Mesendoderm (in vitro differentiated cells): ENCODE measurements around the gene GAB2.

ENCODE experiments used
- DNase-seq: peaks from one replicate; pipeline ENCODE4 v3.0.0; 2013
- H2AK5ac ChIP-seq: 2 replicates; pipeline ENCODE4 v1.6.1; 2013; ENCODE audit warnings: low read length, inconsistent platforms
- H2BK120ac ChIP-seq: 2 replicates; pipeline ENCODE4 v1.6.1; 2013; ENCODE audit warnings: low read depth, mild to moderate bottlenecking, low read length, moderate library complexity, mixed read lengths
- H2BK15ac ChIP-seq: replicated peaks from 2 replicates; pipeline ENCODE4 v1.6.1; 2013; ENCODE audit warnings: low read depth, mild to moderate bottlenecking, moderate library complexity
- H2BK5ac ChIP-seq: 2 replicates; pipeline ENCODE4 v1.6.1; 2013; ENCODE audit warnings: low read length, inconsistent platforms
- H3K18ac ChIP-seq: 2 replicates; pipeline ENCODE4 v1.6.1; 2013; ENCODE audit warnings: mild to moderate bottlenecking, low read length, mixed read lengths
- H3K23ac ChIP-seq: one replicate; pipeline ENCODE4 v1.6.1; 2013; ENCODE audit warnings: low read length
- H3K27ac ChIP-seq: 2 replicates; pipeline ENCODE4 v1.5.1; 2013; ENCODE audit warnings: low read depth, mild to moderate bottlenecking, inconsistent platforms, low read length, moderate library complexity
- H3K27me3 ChIP-seq: 2 replicates; pipeline ENCODE4 v1.6.1; 2013; ENCODE audit warnings: low read length, control low read depth, mild to moderate bottlenecking, inconsistent platforms; ENCODE audit not compliant: insufficient read depth, poor library complexity
- H3K36me3 ChIP-seq: 2 replicates; pipeline ENCODE4 v1.6.1; 2013; ENCODE audit warnings: low read length, inconsistent platforms; ENCODE audit not compliant: control insufficient read depth, insufficient read depth
- H3K4ac ChIP-seq: one replicate; pipeline ENCODE4 v1.6.1; 2013; ENCODE audit warnings: low read depth, mild to moderate bottlenecking, low read length, moderate library complexity
- H3K4me1 ChIP-seq: 2 replicates; pipeline ENCODE4 v1.6.1; 2013; ENCODE audit warnings: low read depth, low read length, inconsistent platforms; ENCODE audit not compliant: control insufficient read depth
- H3K4me2 ChIP-seq: 2 replicates; pipeline ENCODE4 v1.6.1; 2013; ENCODE audit warnings: low read length
- H3K4me3 ChIP-seq: 2 replicates; pipeline ENCODE4 v1.5.1; 2013; ENCODE audit warnings: mild to moderate bottlenecking, low read length
- H3K56ac ChIP-seq: one replicate; pipeline ENCODE4 v1.6.1; 2013; ENCODE audit warnings: low read length
- H3K79me1 ChIP-seq: 2 replicates; pipeline ENCODE4 v1.6.1; 2013; ENCODE audit warnings: low read length, inconsistent platforms
- H3K79me2 ChIP-seq: 2 replicates; pipeline ENCODE4 v1.6.1; 2013; ENCODE audit warnings: mild to moderate bottlenecking, low read length; ENCODE audit not compliant: control insufficient read depth, insufficient read depth
- H3K9ac ChIP-seq: 2 replicates; pipeline ENCODE4 v1.6.1; 2013; ENCODE audit warnings: low read length, inconsistent platforms
- H4K5ac ChIP-seq: one replicate; pipeline ENCODE4 v1.6.1; 2013; ENCODE audit warnings: low read length
- H4K8ac ChIP-seq: one replicate; pipeline ENCODE4 v1.6.1; 2013; ENCODE audit warnings: low read depth, mild to moderate bottlenecking, control low read depth, low read length, moderate library complexity
- WGBS: extraction: QIAGEN DNeasy Blood & Tissue Kit; methylation state at CpG from one replicate; pipeline ENCODE4 v1.1.7; 2013; ENCODE audit warnings: low lambda C conversion rate, missing lambda C conversion rate; ENCODE audit not compliant: insufficient coverage; ENCODE audit errors: extremely low coverage; 5-methylcytosine and 5-hydroxymethylcytosine counted together

GAB2 gene

DNA sequence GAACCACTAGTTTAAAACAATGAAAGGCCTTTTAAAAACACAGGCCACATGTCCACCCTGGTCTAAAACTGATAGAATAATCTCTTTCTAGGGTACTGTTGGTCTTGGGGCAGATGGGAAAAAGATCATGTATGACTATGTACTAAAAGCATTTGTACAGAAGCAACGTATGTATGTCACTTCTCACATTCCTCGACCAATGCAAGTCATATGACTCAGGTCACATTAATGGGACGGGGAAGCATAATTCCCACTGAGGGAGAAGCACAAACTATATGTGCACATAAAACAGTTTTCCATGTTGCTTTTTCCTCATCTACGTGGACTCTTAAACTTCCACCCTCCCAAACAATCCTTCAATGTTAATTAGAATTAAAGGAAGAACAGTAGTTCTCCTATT is 32.2 kb upstream of the GAB2 start:
- DNase-seq = no peak
- no peak overlapping the region for H4K5ac ChIP-seq
- no peak overlapping the region for H3K27ac ChIP-seq
- no CpG with 5 or more reads among the region's 4 CpGs for WGBS
- H2AK5ac ChIP-seq = no peak overlapping the region
- no peak overlapping the region for H3K23ac ChIP-seq
- no peaks in the 10 kb centered on the region for H3K36me3 ChIP-seq
- H4K8ac ChIP-seq = no peak overlapping the region
- no peaks in the 10 kb centered on the region for H3K79me1 ChIP-seq
- no peak overlapping the region for H3K56ac ChIP-seq
- H3K27me3 ChIP-seq = no peaks in the 10 kb centered on the region
- no peak overlapping the region for H3K4ac ChIP-seq
- H3K9ac ChIP-seq = no peak overlapping the region
- no peaks in the 10 kb centered on the region for H3K79me2 ChIP-seq
- H3K18ac ChIP-seq = no peak overlapping the region
- H3K4me2 ChIP-seq = no peak overlapping the region
- no peak overlapping the region for H3K4me3 ChIP-seq
- no peak overlapping the region for H2BK15ac ChIP-seq
- H2BK5ac ChIP-seq = no peak overlapping the region
- H2BK120ac ChIP-seq = no peak overlapping the region
- no peaks in the 10 kb centered on the region for H3K4me1 ChIP-seq

DNA sequence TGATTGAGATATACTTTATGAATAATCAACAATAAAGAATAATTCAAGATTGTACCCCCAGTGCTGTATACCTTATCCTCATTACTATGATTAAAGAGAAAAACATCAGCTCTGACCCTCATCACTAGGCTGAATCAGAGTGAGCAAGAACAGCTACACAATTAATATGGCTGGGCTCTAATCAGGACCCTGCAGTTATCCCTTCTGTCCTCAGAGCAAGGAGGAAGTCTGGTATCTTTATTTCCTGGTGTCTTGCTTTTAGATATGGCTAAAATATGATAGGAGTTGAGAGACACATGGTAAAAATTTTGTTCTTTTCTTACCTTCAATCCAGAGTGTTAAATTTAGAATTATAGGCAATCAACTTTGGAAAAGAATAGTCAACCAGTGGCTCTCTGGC is 28.6 kb upstream of the GAB2 start:
- no peaks in the 10 kb centered on the region for H3K36me3 ChIP-seq
- H3K79me2 ChIP-seq = no peaks in the 10 kb centered on the region
- H3K27ac ChIP-seq = no peak overlapping the region
- H2AK5ac ChIP-seq = no peak overlapping the region
- H3K9ac ChIP-seq = no peak overlapping the region
- H3K4me1 ChIP-seq = no peaks in the 10 kb centered on the region
- H3K18ac ChIP-seq = no peak overlapping the region
- H2BK120ac ChIP-seq = no peak overlapping the region
- H3K4me3 ChIP-seq = no peak overlapping the region
- H3K79me1 ChIP-seq = no peaks in the 10 kb centered on the region
- H2BK5ac ChIP-seq = no peak overlapping the region
- H4K5ac ChIP-seq = no peak overlapping the region
- H4K8ac ChIP-seq = no peak overlapping the region
- DNase-seq = no peak
- no peak overlapping the region for H3K56ac ChIP-seq
- no peak overlapping the region for H3K4me2 ChIP-seq
- H3K4ac ChIP-seq = no peak overlapping the region
- H3K23ac ChIP-seq = no peak overlapping the region
- H2BK15ac ChIP-seq = no peak overlapping the region
- no peaks in the 10 kb centered on the region for H3K27me3 ChIP-seq

DNA sequence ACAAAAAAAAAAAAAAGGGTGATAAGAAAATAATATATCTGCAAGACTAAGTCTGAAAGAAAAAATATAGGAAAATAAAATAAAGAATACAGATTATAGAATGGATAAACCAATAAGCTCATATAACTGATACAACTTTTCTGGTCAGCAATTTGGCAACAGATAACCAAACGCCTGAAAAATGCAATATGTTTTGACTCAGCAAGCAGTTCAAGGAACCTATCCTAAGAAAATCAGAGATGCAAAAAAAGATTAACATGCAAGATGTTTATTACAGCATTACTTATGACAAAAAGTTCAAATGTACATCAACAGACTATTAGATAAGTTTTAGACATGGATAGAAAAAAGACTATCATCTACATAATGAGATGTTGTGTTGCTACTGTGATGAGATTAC is 27.1 kb upstream of the GAB2 start:
- WGBS = no CpG with 5 or more reads among the region's 1 CpG
- DNase-seq = no peak
- H3K56ac ChIP-seq = no peak overlapping the region
- H2BK5ac ChIP-seq = no peak overlapping the region
- no peaks in the 10 kb centered on the region for H3K4me1 ChIP-seq
- H4K5ac ChIP-seq = no peak overlapping the region
- H3K4ac ChIP-seq = no peak overlapping the region
- H2BK15ac ChIP-seq = no peak overlapping the region
- no peaks in the 10 kb centered on the region for H3K27me3 ChIP-seq
- no peak overlapping the region for H3K9ac ChIP-seq
- H2BK120ac ChIP-seq = no peak overlapping the region
- no peak overlapping the region for H2AK5ac ChIP-seq
- H3K4me3 ChIP-seq = no peak overlapping the region
- no peak overlapping the region for H3K4me2 ChIP-seq
- no peak overlapping the region for H3K27ac ChIP-seq
- no peaks in the 10 kb centered on the region for H3K36me3 ChIP-seq
- H4K8ac ChIP-seq = no peak overlapping the region
- no peak overlapping the region for H3K23ac ChIP-seq
- no peaks in the 10 kb centered on the region for H3K79me2 ChIP-seq
- no peaks in the 10 kb centered on the region for H3K79me1 ChIP-seq
- H3K18ac ChIP-seq = no peak overlapping the region

DNA sequence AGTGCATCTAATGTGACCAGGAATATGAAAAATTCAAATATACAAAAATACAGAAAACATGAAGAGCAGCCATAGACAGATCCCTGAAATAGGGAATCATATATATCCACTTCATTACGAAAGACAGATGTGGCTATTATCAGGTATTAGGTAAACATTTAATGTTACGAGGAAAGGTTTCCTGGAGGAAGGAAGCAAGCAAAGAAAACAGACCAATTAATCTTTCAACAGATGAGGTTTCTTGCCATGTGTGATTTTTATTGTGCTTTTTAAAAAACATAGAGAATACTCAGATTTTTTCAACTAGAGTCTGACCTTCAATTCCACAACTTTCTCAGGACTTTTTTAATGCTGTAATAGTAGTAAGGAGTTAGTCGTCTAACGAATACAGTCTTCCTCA is 24.3 kb upstream of the GAB2 start:
- H2BK5ac ChIP-seq = no peak overlapping the region
- H3K36me3 ChIP-seq = no peaks in the 10 kb centered on the region
- no peak overlapping the region for H4K5ac ChIP-seq
- H3K79me2 ChIP-seq = no peaks in the 10 kb centered on the region
- no peak overlapping the region for H4K8ac ChIP-seq
- H2BK120ac ChIP-seq = no peak overlapping the region
- H3K23ac ChIP-seq = no peak overlapping the region
- no peak overlapping the region for H3K4ac ChIP-seq
- no peaks in the 10 kb centered on the region for H3K27me3 ChIP-seq
- DNase-seq = no peak
- no CpG with 5 or more reads among the region's 4 CpGs for WGBS
- H3K27ac ChIP-seq = no peak overlapping the region
- no peak overlapping the region for H3K18ac ChIP-seq
- no peak overlapping the region for H3K56ac ChIP-seq
- no peaks in the 10 kb centered on the region for H3K4me1 ChIP-seq
- H3K79me1 ChIP-seq = no peaks in the 10 kb centered on the region
- no peak overlapping the region for H3K4me2 ChIP-seq
- H2AK5ac ChIP-seq = no peak overlapping the region
- H3K4me3 ChIP-seq = no peak overlapping the region
- H2BK15ac ChIP-seq = no peak overlapping the region
- H3K9ac ChIP-seq = no peak overlapping the region

DNA sequence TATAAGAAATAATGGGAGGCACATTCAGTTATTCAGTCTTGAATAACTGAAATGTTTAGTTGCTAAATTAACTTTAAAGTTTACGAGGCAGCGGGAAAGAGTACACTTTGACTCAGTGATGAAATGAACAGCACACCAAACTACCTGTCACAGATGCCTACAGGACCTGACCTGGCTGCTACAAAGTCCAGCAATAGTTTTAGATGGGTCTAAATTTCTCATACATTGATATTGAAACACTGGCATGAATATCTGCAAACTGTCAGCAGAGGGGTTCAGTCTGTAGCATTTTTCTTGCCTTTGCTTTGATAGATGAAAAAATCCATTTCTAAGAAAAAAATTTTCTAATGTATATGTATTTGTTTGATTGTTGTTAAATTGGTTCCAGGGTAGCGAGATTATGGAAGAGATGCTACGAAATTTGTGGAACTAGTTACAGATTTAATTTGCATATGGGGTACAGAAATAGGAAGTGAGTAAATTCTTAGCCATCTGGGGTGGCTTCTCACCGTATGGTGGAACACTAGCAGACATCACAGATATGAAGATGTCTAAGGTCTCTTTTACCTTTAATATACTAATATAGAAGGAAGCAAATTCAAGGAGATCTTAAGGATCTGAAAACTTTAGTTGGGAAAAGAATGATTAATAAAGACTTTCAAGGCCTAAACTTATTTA is 20.8 kb upstream of the GAB2 start:
- H3K27ac ChIP-seq = no peak overlapping the region

DNA sequence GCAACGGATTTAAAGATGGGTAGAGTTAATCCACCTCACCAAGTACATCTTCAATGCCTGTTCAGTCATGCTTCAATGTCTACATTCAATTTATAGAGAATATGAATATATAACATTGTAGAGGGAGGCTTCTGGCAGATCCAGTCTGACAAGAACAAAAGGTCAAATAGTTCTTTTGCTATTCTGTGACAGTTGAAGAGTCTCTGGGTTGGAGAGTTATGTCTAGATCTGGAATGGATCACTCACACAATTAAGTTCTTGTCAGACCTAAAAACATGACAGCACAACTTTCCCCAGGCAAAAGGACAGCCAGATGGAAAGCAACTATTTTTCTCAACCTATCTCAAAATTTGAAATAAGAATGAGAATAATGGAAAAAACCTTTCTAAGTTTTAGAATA is 15.3 kb upstream of the GAB2 start:
- WGBS = no CpG with 5 or more reads among the region's 1 CpG
- no peak overlapping the region for H3K18ac ChIP-seq
- H3K27ac ChIP-seq = no peak overlapping the region

More for the DNA sequence above, 20.8 kb upstream of the GAB2 start:
- no peaks in the 10 kb centered on the region for H3K4me1 ChIP-seq
- H3K4ac ChIP-seq = no peak overlapping the region
- no peak overlapping the region for H2BK15ac ChIP-seq
- no peak overlapping the region for H2BK120ac ChIP-seq
- no peak overlapping the region for H4K8ac ChIP-seq
- no peak overlapping the region for H2BK5ac ChIP-seq
- no peak overlapping the region for H3K23ac ChIP-seq
- H3K27me3 ChIP-seq = no peaks in the 10 kb centered on the region
- no peak overlapping the region for H3K4me2 ChIP-seq
- no peaks in the 10 kb centered on the region for H3K79me2 ChIP-seq
- no peak overlapping the region for H3K9ac ChIP-seq
- no peak overlapping the region for H3K18ac ChIP-seq
- WGBS = 100% methylated on average over 2 of the region's 5 CpGs
- no peak overlapping the region for H4K5ac ChIP-seq
- H3K79me1 ChIP-seq = no peaks in the 10 kb centered on the region
- no peaks in the 10 kb centered on the region for H3K36me3 ChIP-seq
- H3K56ac ChIP-seq = no peak overlapping the region
- H2AK5ac ChIP-seq = no peak overlapping the region
- DNase-seq = no peak
- no peak overlapping the region for H3K4me3 ChIP-seq

More for the DNA sequence above, 15.3 kb upstream of the GAB2 start:
- no peaks in the 10 kb centered on the region for H3K36me3 ChIP-seq
- H2BK120ac ChIP-seq = no peak overlapping the region
- no peak overlapping the region for H2BK15ac ChIP-seq
- no peak overlapping the region for H4K5ac ChIP-seq
- H3K4ac ChIP-seq = no peak overlapping the region
- no peak overlapping the region for H3K4me3 ChIP-seq
- H3K23ac ChIP-seq = no peak overlapping the region
- H4K8ac ChIP-seq = no peak overlapping the region
- H3K4me1 ChIP-seq = no peaks in the 10 kb centered on the region
- no peak for DNase-seq
- no peak overlapping the region for H2AK5ac ChIP-seq
- no peak overlapping the region for H3K9ac ChIP-seq
- H3K56ac ChIP-seq = no peak overlapping the region
- H3K4me2 ChIP-seq = no peak overlapping the region
- no peaks in the 10 kb centered on the region for H3K27me3 ChIP-seq
- H2BK5ac ChIP-seq = no peak overlapping the region
- no peaks in the 10 kb centered on the region for H3K79me2 ChIP-seq
- H3K79me1 ChIP-seq = no peaks in the 10 kb centered on the region
